ENCODE measurements around the gene GNA15. TPM values are rescaled to one million over a fixed set of nuclear protein-coding genes. Genes with fewer than 3 reads are reported as not detected.

Gene GNA15
- total and polyA plus RNA-seq, 2 donors (not counting 1 experiment from before 2014, with no cell fraction given), result not detected

GRCh38 chr19:3211191-3211590 is 75.4 kb downstream of the GNA15 start:
- no peak for DNase-seq (ENCODE audit: low read depth in 2 of 2)
- H3K79me2 ChIP-seq (ENCODE audit: control insufficient read depth, insufficient read depth, low read length), result no peaks in the 10 kb centered on the region
- no peak overlapping the region for H2AFZ ChIP-seq (ENCODE audit: low read length)
- H3K4me3 ChIP-seq (replicated peaks in 1 of 4; ENCODE audit: control extremely low read depth in 1 of 4, insufficient read depth in 1 of 4, low read depth in 3 of 4, low read length in 4 of 4), result no peak overlapping the region
- H4K20me1 ChIP-seq (ENCODE audit: control insufficient read depth, extremely low read depth, insufficient read depth, low read length), result no peaks in the 10 kb centered on the region
- H3K4me2 ChIP-seq (ENCODE audit: extremely low read depth, insufficient read depth, low read length), result no peak overlapping the region
- no peak overlapping the region for H3K27ac ChIP-seq (ENCODE audit: insufficient read depth, low read length)
- no peak for TF ChIP-seq EZH2 (IDR thresholded peaks at IDR 0.05; ENCODE audit: low read length, missing control alignments)
- TF ChIP-seq CTCF (conservative IDR thresholded peaks at IDR 0.05 in 1 of 2, IDR thresholded peaks at IDR 0.05 in 1 of 2; ENCODE audit: low read depth in 1 of 2, low read length in 2 of 2), result no peak
- no peaks in the 10 kb centered on the region for H3K4me1 ChIP-seq (ENCODE audit: control insufficient read depth, extremely low read depth, insufficient read depth, low read length)
- H3K36me3 ChIP-seq (ENCODE audit: control insufficient read depth, insufficient read depth, low read length), result peaks cover 8% of the 10 kb centered on the region
- H3K9ac ChIP-seq (ENCODE audit: insufficient read depth, low read length), result no peak overlapping the region
- no peaks in the 10 kb centered on the region for H3K9me3 ChIP-seq (ENCODE audit: control insufficient read depth, insufficient read depth, low read depth, low read length)
- no peaks in the 10 kb centered on the region for H3K27me3 ChIP-seq (ENCODE audit: control insufficient read depth, insufficient read depth, low read length)

- Histone ChIP-seq H2AFZ (ENCODE audit: low read length) (no peak overlapping the region), H3K79me2 (ENCODE audit: control insufficient read depth, insufficient read depth, low read length) (no peaks in the 10 kb centered on the region), H3K4me1 (ENCODE audit: control insufficient read depth, extremely low read depth, insufficient read depth, low read length) (no peaks in the 10 kb centered on the region), H3K4me2 (ENCODE audit: extremely low read depth, insufficient read depth, low read length) (no peak overlapping the region), H3K9ac (ENCODE audit: insufficient read depth, low read length) (no peak overlapping the region), H3K4me3 (replicated peaks in 1 of 4; ENCODE audit: control extremely low read depth in 1 of 4, insufficient read depth in 1 of 4, low read depth in 3 of 4, low read length in 4 of 4) (no peak overlapping the region), H3K9me3 (ENCODE audit: control insufficient read depth, insufficient read depth, low read depth, low read length) (no peaks in the 10 kb centered on the region), H4K20me1 (ENCODE audit: control insufficient read depth, extremely low read depth, insufficient read depth, low read length) (no peaks in the 10 kb centered on the region), H3K36me3 (ENCODE audit: control insufficient read depth, insufficient read depth, low read length) (peaks cover 1% of the 10 kb centered on the region), H3K27ac (ENCODE audit: insufficient read depth, low read length) (no peak overlapping the region), H3K27me3 (ENCODE audit: control insufficient read depth, insufficient read depth, low read length) (no peaks in the 10 kb centered on the region)
- no peak for TF ChIP-seq EZH2 (IDR thresholded peaks at IDR 0.05; ENCODE audit: low read length, missing control alignments)
- no peak for TF ChIP-seq CTCF (conservative IDR thresholded peaks at IDR 0.05 in 1 of 2, IDR thresholded peaks at IDR 0.05 in 1 of 2; ENCODE audit: low read depth in 1 of 2, low read length in 2 of 2)
- no peak for DNase-seq (ENCODE audit: low read depth in 2 of 2)
Observed at GRCh38 chr19:3213159-3213558, 77.3 kb downstream of the GNA15 start.

Other genes starting within 250 kb of the GNA15 start
- gene ZNF57, start 235.1 kb upstream of the GNA15 start, total RNA-seq, result 4.1 and 5.3 TPM in 2 replicates
- gene ZNF57, start 235.1 kb upstream of the GNA15 start, polyA plus RNA-seq, result 2.2 and 2.8 TPM in 2 replicates
- gene ZNF77, start 191.1 kb upstream of the GNA15 start, total RNA-seq, result 3.9 and 5.0 TPM in 2 replicates
- gene ZNF77, start 191.1 kb upstream of the GNA15 start, polyA plus RNA-seq, result 3.3 and 4.0 TPM in 2 replicates
- gene TLE6, start 158.5 kb upstream of the GNA15 start, total RNA-seq, result 0.51 and 1.7 TPM in 2 replicates
- gene TLE6, start 158.5 kb upstream of the GNA15 start, polyA plus RNA-seq, result 0.24 and 0.56 TPM in 2 replicates
- gene TLE2, start 106.8 kb upstream of the GNA15 start, total RNA-seq, result 3.8 and 4.9 TPM in 2 replicates
- gene TLE2, start 106.8 kb upstream of the GNA15 start, polyA plus RNA-seq, result 0.90 and 1.8 TPM in 2 replicates
- gene TLE5, start 73.5 kb upstream of the GNA15 start, total RNA-seq, result 111 and 173 TPM in 2 replicates
- 319 and 328 TPM in 2 replicates for gene TLE5, start 73.5 kb upstream of the GNA15 start, polyA plus RNA-seq
- 40.8 and 46.2 TPM in 2 replicates for gene GNA11, start 41.7 kb upstream of the GNA15 start, total RNA-seq
- 43.7 and 61.4 TPM in 2 replicates for gene GNA11, start 41.7 kb upstream of the GNA15 start, polyA plus RNA-seq
- not detected in 2 replicates for gene S1PR4, start 42.7 kb downstream of the GNA15 start, total RNA-seq
- gene S1PR4, start 42.7 kb downstream of the GNA15 start, polyA plus RNA-seq, result not detected in 2 replicates
- gene NCLN, start 49.9 kb downstream of the GNA15 start, total RNA-seq, result 24.4 and 35.8 TPM in 2 replicates
- gene NCLN, start 49.9 kb downstream of the GNA15 start, polyA plus RNA-seq, result 33.0 and 52.5 TPM in 2 replicates
- gene CELF5, start 88.6 kb downstream of the GNA15 start, total RNA-seq, result under 0.01 TPM in 1 of 2 replicates, not detected in the other
- not detected in 2 replicates for gene CELF5, start 88.6 kb downstream of the GNA15 start, polyA plus RNA-seq
- 34.9 and 66.4 TPM in 2 replicates for gene NFIC, start 230.6 kb downstream of the GNA15 start, total RNA-seq
- gene NFIC, start 230.6 kb downstream of the GNA15 start, polyA plus RNA-seq, result 7.9 and 16.6 TPM in 2 replicates